ENCODE measurements around the gene GRK4. TPM values are rescaled to one million over a fixed set of nuclear protein-coding genes. Genes with fewer than 3 reads are reported as not detected.

The GRK4 gene
- total and polyA plus RNA-seq, 3 experiments from 2014 or later = 2.5 to 7.7 (median 5.4) TPM

GRCh38 chr4:3016961-3017360 is 53.6 kb downstream of the GRK4 start:
- no peaks in the 10 kb centered on the region for H3K4me1 ChIP-seq (ENCODE audit: insufficient read depth, low read length)
- CTCF ChIA-PET = no interaction called here
- Mint-ChIP-seq H3K4me1 (peaks cover 6 to 20% (median 13%) of the 10 kb centered on the region in 3 donors), H3K9me3 (no peaks in the 10 kb centered on the region), H3K27me3 (peaks cover 9 to 13% of the 10 kb centered on the region in 2 donors), H3K27ac (no peak overlapping the region), H3K4me3 (no peak overlapping the region), H3K36me3 (no peaks in the 10 kb centered on the region)
- H3K27me3 ChIP-seq (ENCODE audit: insufficient read depth, low read length, poor library complexity, severe bottlenecking) = no peaks in the 10 kb centered on the region
- H3K9me3 ChIP-seq (ENCODE audit: low read length) = no peaks in the 10 kb centered on the region
- H3K27ac ChIP-seq (ENCODE audit: low read depth, low read length) = no peak overlapping the region
- no peaks in the 10 kb centered on the region for H3K36me3 ChIP-seq (ENCODE audit: insufficient read depth, low read length)
- DNase-seq = no peak
- POLR2A ChIA-PET = no interaction called here
- H3K4me3 ChIP-seq (ENCODE audit: low read length) = no peak overlapping the region

GRCh38 chr4:3017504-3017903 is 54.1 kb downstream of the GRK4 start:
- no peaks in the 10 kb centered on the region for H3K9me3 ChIP-seq (ENCODE audit: low read length)
- H3K27me3 ChIP-seq (ENCODE audit: insufficient read depth, low read length, poor library complexity, severe bottlenecking) = no peaks in the 10 kb centered on the region
- ChIA-PET CTCF (no interaction called here), POLR2A (no interaction called here)
- no peak for DNase-seq
- H3K36me3 ChIP-seq (ENCODE audit: insufficient read depth, low read length) = no peaks in the 10 kb centered on the region
- Mint-ChIP-seq H3K27ac (no peak overlapping the region), H3K9me3 (no peaks in the 10 kb centered on the region), H3K4me1 (peaks cover 9 to 23% (median 16%) of the 10 kb centered on the region in 3 donors), H3K36me3 (no peaks in the 10 kb centered on the region), H3K27me3 (peaks cover 9 to 18% of the 10 kb centered on the region in 2 donors), H3K4me3 (no peak overlapping the region)
- H3K27ac ChIP-seq (ENCODE audit: low read depth, low read length) = no peak overlapping the region
- no peaks in the 10 kb centered on the region for H3K4me1 ChIP-seq (ENCODE audit: insufficient read depth, low read length)
- no peak overlapping the region for H3K4me3 ChIP-seq (ENCODE audit: low read length)

- DNase-seq = no peak
- no peak overlapping the region for H3K27ac Mint-ChIP-seq
- H3K27me3 Mint-ChIP-seq = peaks cover 5 to 19% of the 10 kb centered on the region in 2 donors
- ChIA-PET POLR2A (no interaction called here), CTCF (no interaction called here)
- no peak overlapping the region for H3K27ac ChIP-seq (ENCODE audit: low read depth, low read length)
- peaks cover 9% of the 10 kb centered on the region for H3K9me3 ChIP-seq (ENCODE audit: low read length)
- H3K4me3 Mint-ChIP-seq = no peak overlapping the region
- H3K36me3 ChIP-seq (ENCODE audit: insufficient read depth, low read length) = no peaks in the 10 kb centered on the region
- peaks cover 0 to 9% (median 5%) of the 10 kb centered on the region in 5 donors for H3K9me3 Mint-ChIP-seq
- no peaks in the 10 kb centered on the region for H3K4me1 ChIP-seq (ENCODE audit: insufficient read depth, low read length)
- H3K4me3 ChIP-seq (ENCODE audit: low read length) = no peak overlapping the region
- no peaks in the 10 kb centered on the region for H3K27me3 ChIP-seq (ENCODE audit: insufficient read depth, low read length, poor library complexity, severe bottlenecking)
- peaks cover 9 to 17% (median 16%) of the 10 kb centered on the region in 3 donors for H3K4me1 Mint-ChIP-seq
- H3K36me3 Mint-ChIP-seq = peaks cover 0 to 4% (median 0%) of the 10 kb centered on the region in 3 donors
These were observed 55.9 kb downstream of the GRK4 start for GRCh38 chr4:3019145-3019846.

GRCh38 chr4:3021127-3021526 is 57.8 kb downstream of the GRK4 start:
- peaks cover 0 to 4% (median 0%) of the 10 kb centered on the region in 3 donors for H3K36me3 Mint-ChIP-seq
- H3K4me1 ChIP-seq (ENCODE audit: insufficient read depth, low read length) = no peaks in the 10 kb centered on the region
- H3K27ac ChIP-seq (ENCODE audit: low read depth, low read length) = no peak overlapping the region
- CTCF ChIA-PET = interaction anchor here (0.6 to 1.5 kb wide), 2 partner anchors 14 to 300 kb away, joined by 3 read pairs; no protein-coding TSS in a partner anchor
- POLR2A ChIA-PET = no interaction called here
- H3K27ac Mint-ChIP-seq = peak overlapping the region in 1 of 8 donors; percentile 57
- H3K4me1 Mint-ChIP-seq = peaks cover 9 to 17% (median 16%) of the 10 kb centered on the region in 3 donors
- peaks cover 0 to 9% (median 5%) of the 10 kb centered on the region in 5 donors for H3K9me3 Mint-ChIP-seq
- no peak overlapping the region for H3K4me3 ChIP-seq (ENCODE audit: low read length)
- no peaks in the 10 kb centered on the region for H3K36me3 ChIP-seq (ENCODE audit: insufficient read depth, low read length)
- peaks cover 9% of the 10 kb centered on the region for H3K9me3 ChIP-seq (ENCODE audit: low read length)
- no peak for DNase-seq
- H3K27me3 ChIP-seq (ENCODE audit: insufficient read depth, low read length, poor library complexity, severe bottlenecking) = no peaks in the 10 kb centered on the region
- peaks cover 7 to 16% of the 10 kb centered on the region in 2 donors for H3K27me3 Mint-ChIP-seq
- peak overlapping the region in 4 of 7 donors; percentile 12 to 86 (median 31) for H3K4me3 Mint-ChIP-seq

- H3K36me3 ChIP-seq (ENCODE audit: insufficient read depth, low read length) = no peaks in the 10 kb centered on the region
- ChIA-PET POLR2A (no interaction called here), CTCF (interaction anchor here (0.6 to 1.5 kb wide), 2 partner anchors 14 to 301 kb away, joined by 3 read pairs; no protein-coding TSS in a partner anchor)
- peaks cover 9 to 17% (median 16%) of the 10 kb centered on the region in 3 donors for H3K4me1 Mint-ChIP-seq
- peaks cover 0 to 9% (median 5%) of the 10 kb centered on the region in 5 donors for H3K9me3 Mint-ChIP-seq
- DNase-seq = no peak
- peaks cover 9% of the 10 kb centered on the region for H3K9me3 ChIP-seq (ENCODE audit: low read length)
- peak overlapping the region in 1 of 7 donors; percentile 86 for H3K4me3 Mint-ChIP-seq
- no peak overlapping the region for H3K27ac ChIP-seq (ENCODE audit: low read depth, low read length)
- H3K36me3 Mint-ChIP-seq = peaks cover 0 to 4% (median 0%) of the 10 kb centered on the region in 3 donors
- H3K27me3 ChIP-seq (ENCODE audit: insufficient read depth, low read length, poor library complexity, severe bottlenecking) = no peaks in the 10 kb centered on the region
- no peak overlapping the region for H3K27ac Mint-ChIP-seq
- peaks cover 8 to 16% of the 10 kb centered on the region in 2 donors for H3K27me3 Mint-ChIP-seq
- H3K4me3 ChIP-seq (ENCODE audit: low read length) = no peak overlapping the region
- no peaks in the 10 kb centered on the region for H3K4me1 ChIP-seq (ENCODE audit: insufficient read depth, low read length)
These were observed 58.3 kb downstream of the GRK4 start for GRCh38 chr4:3021627-3022026.

- CTCF ChIA-PET = interaction anchor here (1.5 kb wide), 1 partner anchor 14 kb away, joined by 3 read pairs; no protein-coding TSS in a partner anchor
- no peak for DNase-seq
- Histone ChIP-seq H3K4me3 (ENCODE audit: low read length) (no peak overlapping the region), H3K9me3 (ENCODE audit: low read length) (peaks cover 9% of the 10 kb centered on the region), H3K27ac (ENCODE audit: low read depth, low read length) (no peak overlapping the region), H3K4me1 (ENCODE audit: insufficient read depth, low read length) (no peaks in the 10 kb centered on the region), H3K36me3 (ENCODE audit: insufficient read depth, low read length) (no peaks in the 10 kb centered on the region), H3K27me3 (ENCODE audit: insufficient read depth, low read length, poor library complexity, severe bottlenecking) (no peaks in the 10 kb centered on the region)
- peaks cover 0 to 4% (median 0%) of the 10 kb centered on the region in 3 donors for H3K36me3 Mint-ChIP-seq
- POLR2A ChIA-PET = no interaction called here
- H3K27me3 Mint-ChIP-seq = peaks cover 6 to 16% of the 10 kb centered on the region in 2 donors
- H3K9me3 Mint-ChIP-seq = peaks cover 0 to 9% (median 5%) of the 10 kb centered on the region in 5 donors
- peaks cover 9 to 17% (median 16%) of the 10 kb centered on the region in 3 donors for H3K4me1 Mint-ChIP-seq
- H3K27ac Mint-ChIP-seq = no peak overlapping the region
- no peak overlapping the region for H3K4me3 Mint-ChIP-seq
These were observed 58.7 kb downstream of the GRK4 start for GRCh38 chr4:3022112-3022511.

- Histone ChIP-seq H3K27me3 (ENCODE audit: insufficient read depth, low read length, poor library complexity, severe bottlenecking) (no peaks in the 10 kb centered on the region), H3K4me3 (ENCODE audit: low read length) (no peak overlapping the region), H3K36me3 (ENCODE audit: insufficient read depth, low read length) (no peaks in the 10 kb centered on the region), H3K4me1 (ENCODE audit: insufficient read depth, low read length) (no peaks in the 10 kb centered on the region), H3K9me3 (ENCODE audit: low read length) (peaks cover 9% of the 10 kb centered on the region), H3K27ac (ENCODE audit: low read depth, low read length) (no peak overlapping the region)
- Mint-ChIP-seq H3K27ac (no peak overlapping the region), H3K4me3 (no peak overlapping the region), H3K4me1 (peaks cover 9 to 17% (median 16%) of the 10 kb centered on the region in 3 donors), H3K9me3 (peaks cover 0 to 9% (median 5%) of the 10 kb centered on the region in 5 donors), H3K36me3 (peaks cover 0 to 4% (median 0%) of the 10 kb centered on the region in 3 donors), H3K27me3 (peaks cover 6 to 16% of the 10 kb centered on the region in 2 donors)
- ChIA-PET CTCF (no interaction called here), POLR2A (no interaction called here)
- no peak for DNase-seq
These were observed 59.3 kb downstream of the GRK4 start for GRCh38 chr4:3022651-3023050.

GRCh38 chr4:3025881-3026280 is 62.5 kb downstream of the GRK4 start:
- H3K4me3 Mint-ChIP-seq = no peak overlapping the region
- no peak overlapping the region for H3K27ac Mint-ChIP-seq
- no peaks in the 10 kb centered on the region for H3K36me3 ChIP-seq (ENCODE audit: insufficient read depth, low read length)
- no peaks in the 10 kb centered on the region for H3K27me3 ChIP-seq (ENCODE audit: insufficient read depth, low read length, poor library complexity, severe bottlenecking)
- H3K27me3 Mint-ChIP-seq = peaks cover 6 to 20% of the 10 kb centered on the region in 2 donors
- H3K9me3 ChIP-seq (ENCODE audit: low read length) = peaks cover 9% of the 10 kb centered on the region
- H3K4me3 ChIP-seq (ENCODE audit: low read length) = no peak overlapping the region
- H3K4me1 ChIP-seq (ENCODE audit: insufficient read depth, low read length) = no peaks in the 10 kb centered on the region
- CTCF ChIA-PET = interaction anchor here (1.1 to 1.9 kb wide), 3 partner anchors 8 to 262 kb away, joined by 3 to 5 read pairs (median 3); no protein-coding TSS in a partner anchor
- H3K4me1 Mint-ChIP-seq = peaks cover 8 to 12% (median 11%) of the 10 kb centered on the region in 3 donors
- no peak overlapping the region for H3K27ac ChIP-seq (ENCODE audit: low read depth, low read length)
- H3K36me3 Mint-ChIP-seq = peaks cover 0 to 4% (median 0%) of the 10 kb centered on the region in 3 donors
- DNase-seq = no peak
- peaks cover 0 to 9% (median 5%) of the 10 kb centered on the region in 5 donors for H3K9me3 Mint-ChIP-seq
- POLR2A ChIA-PET = no interaction called here
